ENCODE results near the gene DNAH1. TPM values are rescaled to one million over a fixed set of nuclear protein-coding genes. Genes with fewer than 3 reads are reported as not detected.

The DNAH1 gene
- total RNA-seq, 1 donor from 2014 or later, result 7.3 TPM

- Mint-ChIP-seq H3K4me3 (peak overlapping the region; percentile 79), H3K36me3 (no peaks in the 10 kb centered on the region), H3K27ac (no peak overlapping the region), H3K4me1 (ENCODE audit: unreplicated experiment) (peaks cover 16% of the 10 kb centered on the region), H3K9me3 (no peaks in the 10 kb centered on the region), H3K27me3 (no peaks in the 10 kb centered on the region)
- TF ChIP-seq CTCF (conservative IDR thresholded peaks at IDR 0.05), result no peak
- DNase-seq (ENCODE audit: extremely low spot score, unreplicated experiment), result no peak
Measured at GRCh38 chr3:52298149-52299098, 17.7 kb upstream of the DNAH1 start.

GRCh38 chr3:52299247-52299878 lies 16.8 kb upstream of the DNAH1 start:
- H3K36me3 Mint-ChIP-seq, result no peaks in the 10 kb centered on the region
- peaks cover 16% of the 10 kb centered on the region for H3K4me1 Mint-ChIP-seq (ENCODE audit: unreplicated experiment)
- H3K9me3 Mint-ChIP-seq, result no peaks in the 10 kb centered on the region
- peak overlapping the region; percentile 59 for H3K27ac Mint-ChIP-seq
- no peak for DNase-seq (ENCODE audit: extremely low spot score, unreplicated experiment)
- TF ChIP-seq CTCF (conservative IDR thresholded peaks at IDR 0.05), result no peak
- peak overlapping the region; percentile 79 for H3K4me3 Mint-ChIP-seq
- no peaks in the 10 kb centered on the region for H3K27me3 Mint-ChIP-seq

GRCh38 chr3:52299879-52300611 lies 16.1 kb upstream of the DNAH1 start:
- H3K9me3 Mint-ChIP-seq, result no peaks in the 10 kb centered on the region
- no peaks in the 10 kb centered on the region for H3K36me3 Mint-ChIP-seq
- peaks cover 16% of the 10 kb centered on the region for H3K4me1 Mint-ChIP-seq (ENCODE audit: unreplicated experiment)
- peak overlapping the region; percentile 79 for H3K4me3 Mint-ChIP-seq
- no peak for DNase-seq (ENCODE audit: extremely low spot score, unreplicated experiment)
- peak; percentile 13 for TF ChIP-seq CTCF (conservative IDR thresholded peaks at IDR 0.05)
- H3K27ac Mint-ChIP-seq, result peak overlapping the region; percentile 59
- no peaks in the 10 kb centered on the region for H3K27me3 Mint-ChIP-seq

GRCh38 chr3:52302426-52303145 lies 13.5 kb upstream of the DNAH1 start:
- Mint-ChIP-seq H3K27ac (no peak overlapping the region), H3K4me1 (ENCODE audit: unreplicated experiment) (peaks cover 21% of the 10 kb centered on the region), H3K27me3 (no peaks in the 10 kb centered on the region)

More at GRCh38 chr3:52302426-52303145, 13.5 kb upstream of the DNAH1 start:
- H3K9me3 Mint-ChIP-seq, result no peaks in the 10 kb centered on the region
- H3K36me3 Mint-ChIP-seq, result no peaks in the 10 kb centered on the region
- DNase-seq (ENCODE audit: extremely low spot score, unreplicated experiment), result no peak
- H3K4me3 Mint-ChIP-seq, result no peak overlapping the region
- TF ChIP-seq CTCF (conservative IDR thresholded peaks at IDR 0.05), result no peak

Measured in type B pancreatic cell (in vitro differentiated cells).